HCT116 (cell line): ENCODE data around the gene IGSF23. TPM values are rescaled to one million over a fixed set of nuclear protein-coding genes. Genes with fewer than 3 reads are reported as not detected.

Experiments
- ATAC-seq: fragments of 200-7000 bp; cut with Tn5 transposase; 2 replicates; pipeline ENCODE4 v1.9.1; 2020; ENCODE audit warnings: mild to moderate bottlenecking, moderate library complexity
- BruUV-seq: library from RNA; stranded (reverse); fragments of 400-500 nt; replicated peaks from 2 replicates; lab custom pipeline; 2021; lab: Mats Ljungman, UMichigan
- CTCF ChIA-PET: fragments of 300-600 bp; sonication (Branson Sonifier 250); formaldehyde crosslinking; loops from one replicate; lab custom pipeline; 2021; ENCODE audit warnings: antibody characterized with exemption; lab: Charles Lee
- POLR2A ChIA-PET: fragments of 300-600, 350-600 bp; sonication (Branson Sonifier 250); formaldehyde crosslinking; loops from one replicate; lab custom pipeline; 2021; ENCODE audit warnings: antibody characterized with exemption; lab: Charles Lee
- RAD21 ChIA-PET, 2 experiments: fragments of 300-600 bp; sonication (Branson Sonifier 250); formaldehyde crosslinking; loops; one replicate each; lab custom pipeline; 2023; ENCODE audit warnings: low total read pairs in 2 of 2; ENCODE audit not compliant: uncharacterized antibody in 2 of 2, unreplicated experiment in 2 of 2, low non-redundant PET in 1 of 2; lab: Charles Lee
- DNase-seq: peaks from one replicate; pipeline ENCODE4 v3.0.0-alpha.2; 2010; ENCODE audit warnings: low read depth, low spot score
- H2AFZ ChIP-seq: fragments of 200-600 bp; shearing (Covaris generic), sonication (generic); 2 replicates; pipeline ENCODE4 v1.6.1; 2017; ENCODE audit warnings: low read depth, mixed run types, mixed read lengths, antibody characterized with exemption, low read length; ENCODE audit not compliant: poor library complexity, severe bottlenecking
- H3K27ac ChIP-seq: 2 replicates; pipeline ENCODE4 v1.5.1; 2012; ENCODE audit warnings: low read depth, low read length
- H3K27me3 ChIP-seq: fragments of 200-600 bp; sonication (generic); 2 replicates; pipeline ENCODE4 v1.6.1; 2016; ENCODE audit warnings: mixed run types, low read length, mixed read lengths; ENCODE audit not compliant: insufficient read depth
- H3K36me3 ChIP-seq, 2 experiments: fragments of 200-500 bp in 1 of 2; fragments of 200-600 bp in 1 of 2; sonication (Bioruptor generic) in 1 of 2; sonication (generic) in 1 of 2; 2 replicates each; pipeline versions ENCODE4 v1.5.1 to v1.6.1; 2014 to 2016; ENCODE audit warnings: low read length in 2 of 2, inconsistent platforms in 1 of 2, mixed read lengths in 1 of 2, mixed run types in 1 of 2; ENCODE audit not compliant: insufficient read depth in 2 of 2, control insufficient read depth in 1 of 2
- H3K4me1 ChIP-seq, 2 experiments: fragments of 200-600 bp in 1 of 2; sonication (generic) in 1 of 2; 2 replicates each; pipeline versions ENCODE4 v1.5.1 to v1.6.1; 2012 to 2017; ENCODE audit warnings: low read length in 2 of 2, inconsistent platforms in 1 of 2, mild to moderate bottlenecking in 1 of 2, mixed read lengths in 1 of 2, mixed run types in 1 of 2, moderate library complexity in 1 of 2; ENCODE audit not compliant: insufficient read depth in 2 of 2, control insufficient read depth in 1 of 2
- H3K4me2 ChIP-seq: fragments of 200-600 bp; sonication (generic); 2 replicates; pipeline ENCODE4 v1.6.1; 2017; ENCODE audit warnings: mixed run types, low read length, mixed read lengths
- H3K4me3 ChIP-seq, 2 experiments: fragments of 200-600 bp in 1 of 2; sonication (generic) in 1 of 2; replicated peaks in 1 of 2; 2 replicates each; pipeline ENCODE4 v1.5.1; 2011 to 2016; ENCODE audit warnings: low read length in 2 of 2, control low read depth in 1 of 2, low read depth in 1 of 2, mild to moderate bottlenecking in 1 of 2, mixed read lengths in 1 of 2, mixed run types in 1 of 2
- H3K79me2 ChIP-seq: fragments of 200-600 bp; sonication (generic); 2 replicates; pipeline ENCODE4 v1.6.1; 2017; ENCODE audit warnings: mild to moderate bottlenecking, mixed run types, low read length, moderate library complexity, mixed read lengths; ENCODE audit not compliant: insufficient read depth
- H3K9ac ChIP-seq: fragments of 200-600 bp; sonication (generic); 2 replicates; pipeline ENCODE4 v1.6.1; 2016; ENCODE audit warnings: low read length, mixed read lengths
- H3K9me2 ChIP-seq: fragments of 200-600 bp; sonication (generic), shearing (Covaris generic); 2 replicates; pipeline ENCODE4 v1.6.1; 2017; ENCODE audit warnings: mixed run types, mild to moderate bottlenecking, moderate library complexity; ENCODE audit not compliant: insufficient read depth
- H3K9me3 ChIP-seq, 2 experiments: fragments of 200-500 bp in 1 of 2; fragments of 200-600 bp in 1 of 2; sonication (Bioruptor generic) in 1 of 2; sonication (generic) in 1 of 2; 2 replicates each; pipeline ENCODE4 v1.6.1; 2014 to 2017; ENCODE audit warnings: low read length in 2 of 2, mixed read lengths in 2 of 2, inconsistent platforms in 1 of 2, low read depth in 1 of 2, mild to moderate bottlenecking in 1 of 2, mixed run types in 1 of 2, moderate library complexity in 1 of 2; ENCODE audit not compliant: control insufficient read depth in 1 of 2, insufficient read depth in 1 of 2
- H4K20me1 ChIP-seq: fragments of 200-600 bp; sonication (generic), shearing (Covaris generic); 2 replicates; pipeline ENCODE4 v1.6.1; 2017; ENCODE audit warnings: mixed run types, mild to moderate bottlenecking, moderate library complexity; ENCODE audit not compliant: insufficient read depth
- CBX3 ChIP-seq: IDR thresholded peaks from 2 replicates; pipeline ENCODE4 v1.6.1; 2012; ENCODE audit warnings: low read depth
- EGR1 ChIP-seq: IDR thresholded peaks from 2 replicates; pipeline ENCODE4 v1.6.1; 2012; ENCODE audit warnings: low read depth
- ELF1 ChIP-seq: IDR thresholded peaks from 2 replicates; pipeline ENCODE4 v1.6.1; 2012; ENCODE audit warnings: low read depth, borderline replicate concordance
- FOSL1 ChIP-seq: IDR thresholded peaks from 2 replicates; pipeline ENCODE4 v1.6.1; 2012; ENCODE audit warnings: low read depth
- JUND ChIP-seq: IDR thresholded peaks from 2 replicates; pipeline ENCODE4 v1.6.1; 2012
- MAX ChIP-seq: IDR thresholded peaks from 2 replicates; pipeline ENCODE4 v1.6.1; 2012
- POLR2A ChIP-seq: IDR thresholded peaks from 2 replicates; pipeline ENCODE4 v1.7.0; 2011; ENCODE audit warnings: borderline replicate concordance; ENCODE audit not compliant: insufficient read depth, insufficient read length; ENCODE audit errors: extremely low read depth
- REST ChIP-seq: IDR thresholded peaks from 2 replicates; pipeline ENCODE4 v1.6.1; 2012; ENCODE audit warnings: low read depth
- ZFX ChIP-seq: fragments of 450-650 bp; IDR thresholded peaks from 2 replicates; pipeline ENCODE4 v1.6.1; 2017
- ZNF274 ChIP-seq: fragments of 200-500 bp; sonication (Bioruptor generic); IDR thresholded peaks from 2 replicates; pipeline ENCODE4 v1.6.1; 2014; ENCODE audit warnings: mild to moderate bottlenecking, low read depth, low read length, inconsistent platforms
- intact Hi-C: fragments of 100-400 bp; cut with micrococcal nuclease; formaldehyde crosslinking; loops from 2 replicates; pipeline ENCODE4 v1.10.0; 2022
- total RNA-seq: library from RNA; stranded (reverse); gene quantifications from one replicate; pipeline ENCODE4 v1.2.1, GENCODE V29; 2021; ENCODE audit not compliant: unreplicated experiment
- TF ChIP-seq, protein P1 (sequence below): IDR thresholded peaks from 2 replicates; pipeline ENCODE4 v1.6.1; 2012
- TF ChIP-seq, protein P2 (sequence below), 3 experiments: fragments of 200-600 bp in 1 of 3; sonication (generic) in 1 of 3; IDR thresholded peaks in 2 of 3; conservative IDR thresholded peaks in 1 of 3; 2 replicates each; pipeline ENCODE4 v1.5.1; 2012 to 2017; ENCODE audit warnings: low read depth in 2 of 3, low read length in 2 of 3, antibody characterized with exemption in 1 of 3, borderline replicate concordance in 1 of 3, control low read depth in 1 of 3, mild to moderate bottlenecking in 1 of 3, mixed read lengths in 1 of 3, mixed run types in 1 of 3, moderate library complexity in 1 of 3; ENCODE audit not compliant: insufficient read depth in 1 of 3

Gene IGSF23
- total RNA-seq, 1 experiment from 2014 or later = not detected

DNA sequence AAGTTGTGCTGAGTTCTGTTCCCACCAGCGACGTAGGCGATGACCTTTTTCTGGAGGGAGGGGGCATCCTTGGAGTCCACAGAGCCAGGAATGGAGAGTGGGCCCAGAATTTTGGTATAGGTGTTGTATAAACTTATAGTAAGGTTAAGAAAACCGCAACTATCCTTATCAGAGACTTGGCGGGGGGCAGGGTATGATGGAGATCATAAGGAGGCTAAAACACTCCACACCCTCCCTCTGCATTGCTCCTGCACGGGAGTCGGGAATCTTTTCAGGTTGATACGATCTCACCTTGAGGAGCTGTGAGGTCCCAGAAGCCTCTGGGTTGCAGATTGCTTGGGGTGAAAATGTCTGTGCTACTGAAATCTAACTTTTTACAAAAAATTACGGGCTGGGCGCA, 51.6 kb downstream of the IGSF23 start:
- Histone ChIP-seq H3K79me2 (no peaks in the 10 kb centered on the region), H3K4me2 (no peak overlapping the region), H3K27ac (no peak overlapping the region), H3K9me2 (no peaks in the 10 kb centered on the region), H3K9me3 (no peaks in the 10 kb centered on the region), H2AFZ (no peak overlapping the region), H3K9ac (no peak overlapping the region), H3K4me3 (no peak overlapping the region), H4K20me1 (no peaks in the 10 kb centered on the region), H3K27me3 (no peaks in the 10 kb centered on the region), H3K36me3 (peaks cover 18 to 30% of the 10 kb centered on the region in 2 experiments; a peak in 3 of 4 replicates), H3K4me1 (peaks cover 0 to 14% of the 10 kb centered on the region in 2 experiments; a peak in 1 of 4 replicates)
- intact Hi-C loops = no loop called here
- no TSS peak for BruUV-seq
- ATAC-seq = no peak
- no peak for TF ChIP-seq POLR2A
- RAD21 ChIA-PET = no interaction called here
- CTCF ChIA-PET = interaction anchor here (2.6 kb wide), 1 partner anchor 10 kb away, joined by 7 read pairs; no protein-coding TSS in a partner anchor
- no peak for DNase-seq
- POLR2A ChIA-PET = no interaction called here

DNA sequence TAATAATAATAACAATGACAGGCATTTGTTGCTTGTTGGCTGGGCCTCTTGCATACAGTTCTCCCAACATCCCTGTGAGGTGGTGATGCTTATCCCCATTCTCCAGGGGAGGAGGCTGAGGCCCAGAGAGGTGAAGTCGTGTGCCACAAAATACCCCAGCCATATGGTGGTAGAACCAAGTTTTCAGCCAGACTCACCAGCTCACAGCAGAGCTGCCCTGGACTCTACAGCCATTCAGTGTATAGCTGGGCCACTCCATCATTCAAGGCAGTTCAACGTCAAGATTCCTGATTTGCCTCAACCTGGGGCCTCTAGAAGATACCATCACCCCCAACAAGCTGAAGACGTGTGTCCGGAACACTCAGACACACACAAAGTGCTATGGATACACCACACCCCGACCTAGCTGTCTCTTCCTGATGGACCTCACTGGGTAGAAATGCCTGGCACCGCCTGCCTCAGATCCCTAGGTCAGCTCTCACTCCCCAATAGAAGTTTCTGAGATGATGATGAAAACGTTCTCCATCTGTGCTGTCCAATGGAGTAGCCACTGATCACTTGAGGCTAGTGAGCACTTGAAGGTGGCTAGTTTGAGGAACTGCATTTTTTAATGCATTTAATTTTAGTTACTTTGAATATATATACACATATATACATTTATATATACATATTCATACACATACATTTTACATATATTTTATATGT, 53.6 kb downstream of the IGSF23 start:
- intact Hi-C loops = no loop called here
- Histone ChIP-seq H3K9me3 (no peaks in the 10 kb centered on the region), H3K4me2 (no peak overlapping the region), H3K27me3 (no peaks in the 10 kb centered on the region), H2AFZ (no peak overlapping the region), H3K9ac (no peak overlapping the region), H3K4me1 (peaks cover 0 to 23% of the 10 kb centered on the region in 2 experiments; a peak in 2 of 4 replicates), H3K79me2 (no peaks in the 10 kb centered on the region), H4K20me1 (no peaks in the 10 kb centered on the region), H3K36me3 (peaks cover 2 to 14% of the 10 kb centered on the region in 2 experiments; a peak in 2 of 4 replicates), H3K27ac (no peak overlapping the region), H3K4me3 (no peak overlapping the region), H3K9me2 (no peaks in the 10 kb centered on the region)
- TF ChIP-seq, protein P1, sequence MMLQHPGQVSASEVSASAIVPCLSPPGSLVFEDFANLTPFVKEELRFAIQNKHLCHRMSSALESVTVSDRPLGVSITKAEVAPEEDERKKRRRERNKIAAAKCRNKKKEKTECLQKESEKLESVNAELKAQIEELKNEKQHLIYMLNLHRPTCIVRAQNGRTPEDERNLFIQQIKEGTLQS = no peak
- TF ChIP-seq, protein P2, sequence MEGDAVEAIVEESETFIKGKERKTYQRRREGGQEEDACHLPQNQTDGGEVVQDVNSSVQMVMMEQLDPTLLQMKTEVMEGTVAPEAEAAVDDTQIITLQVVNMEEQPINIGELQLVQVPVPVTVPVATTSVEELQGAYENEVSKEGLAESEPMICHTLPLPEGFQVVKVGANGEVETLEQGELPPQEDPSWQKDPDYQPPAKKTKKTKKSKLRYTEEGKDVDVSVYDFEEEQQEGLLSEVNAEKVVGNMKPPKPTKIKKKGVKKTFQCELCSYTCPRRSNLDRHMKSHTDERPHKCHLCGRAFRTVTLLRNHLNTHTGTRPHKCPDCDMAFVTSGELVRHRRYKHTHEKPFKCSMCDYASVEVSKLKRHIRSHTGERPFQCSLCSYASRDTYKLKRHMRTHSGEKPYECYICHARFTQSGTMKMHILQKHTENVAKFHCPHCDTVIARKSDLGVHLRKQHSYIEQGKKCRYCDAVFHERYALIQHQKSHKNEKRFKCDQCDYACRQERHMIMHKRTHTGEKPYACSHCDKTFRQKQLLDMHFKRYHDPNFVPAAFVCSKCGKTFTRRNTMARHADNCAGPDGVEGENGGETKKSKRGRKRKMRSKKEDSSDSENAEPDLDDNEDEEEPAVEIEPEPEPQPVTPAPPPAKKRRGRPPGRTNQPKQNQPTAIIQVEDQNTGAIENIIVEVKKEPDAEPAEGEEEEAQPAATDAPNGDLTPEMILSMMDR (IDR thresholded peaks at IDR 0.05 in 2 of 3, conservative IDR thresholded peaks at IDR 0.05 in 1 of 3; ENCODE audit: borderline replicate concordance in 1 of 3, insufficient read depth in 1 of 3, low read depth in 2 of 3, low read length in 2 of 3) = no peak
- no peak for TF ChIP-seq ZNF274
- TF ChIP-seq FOSL1 = no peak
- no peak for TF ChIP-seq MAX
- no peak for TF ChIP-seq ZFX
- no peak for TF ChIP-seq ELF1
- TF ChIP-seq POLR2A = no peak
- no peak for TF ChIP-seq EGR1
- TF ChIP-seq REST = no peak
- TF ChIP-seq JUND = no peak
- TF ChIP-seq CBX3 = no peak
- ATAC-seq (no peak), DNase-seq (no peak)
- POLR2A ChIA-PET = no interaction called here
- RAD21 ChIA-PET = interaction anchor here in 1 of 2 experiments (0.6 kb wide), 1 partner anchor 59 kb away, joined by 4 read pairs; no protein-coding TSS in a partner anchor
- CTCF ChIA-PET = interaction anchor here (1.0 kb wide), 1 partner anchor 10 kb away, joined by 3 read pairs; no protein-coding TSS in a partner anchor
- BruUV-seq = no TSS peak
